CD1c-positive myeloid dendritic cell (primary cell): ENCODE results near the gene IL10RA.
"Not testable (repeated sequence)": the region's sequence is repeated elsewhere in the genome, so short reads cannot be mapped to it uniquely, and the experiment has no call there.

ENCODE experiments used
- DNase-seq: peaks from one replicate; pipeline ENCODE4 v3.0.0-alpha.2; 2016; ENCODE audit errors: extremely low spot score

Gene IL10RA

DNA sequence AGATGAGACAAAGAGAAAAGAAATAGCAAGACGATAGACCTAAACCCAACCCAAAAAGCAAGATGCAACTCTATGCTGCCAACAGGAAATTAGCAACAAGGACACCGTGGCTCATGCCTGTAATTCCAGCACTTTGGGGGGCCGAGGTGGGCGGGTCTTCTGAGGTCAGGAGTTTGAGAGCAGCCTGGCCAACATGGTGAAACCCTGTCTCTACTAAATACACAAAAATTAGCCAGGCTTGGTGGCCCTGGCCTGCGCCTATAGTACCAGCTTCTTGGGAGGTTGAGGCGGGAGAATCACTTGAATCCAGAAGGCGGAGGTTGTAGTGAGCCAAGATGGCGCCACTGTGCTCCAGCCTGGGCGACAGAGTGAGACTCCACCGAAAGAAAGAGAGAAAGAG, 24.3 kb upstream of the IL10RA start:
- DNase-seq, result no peak

GRCh38 chr11:117962826-117963225, 23.4 kb upstream of the IL10RA start:
- DNase-seq, result no peak

- DNase-seq, result no peak
Measured at GRCh38 chr11:117966908-117967307, 19.3 kb upstream of the IL10RA start.

DNA sequence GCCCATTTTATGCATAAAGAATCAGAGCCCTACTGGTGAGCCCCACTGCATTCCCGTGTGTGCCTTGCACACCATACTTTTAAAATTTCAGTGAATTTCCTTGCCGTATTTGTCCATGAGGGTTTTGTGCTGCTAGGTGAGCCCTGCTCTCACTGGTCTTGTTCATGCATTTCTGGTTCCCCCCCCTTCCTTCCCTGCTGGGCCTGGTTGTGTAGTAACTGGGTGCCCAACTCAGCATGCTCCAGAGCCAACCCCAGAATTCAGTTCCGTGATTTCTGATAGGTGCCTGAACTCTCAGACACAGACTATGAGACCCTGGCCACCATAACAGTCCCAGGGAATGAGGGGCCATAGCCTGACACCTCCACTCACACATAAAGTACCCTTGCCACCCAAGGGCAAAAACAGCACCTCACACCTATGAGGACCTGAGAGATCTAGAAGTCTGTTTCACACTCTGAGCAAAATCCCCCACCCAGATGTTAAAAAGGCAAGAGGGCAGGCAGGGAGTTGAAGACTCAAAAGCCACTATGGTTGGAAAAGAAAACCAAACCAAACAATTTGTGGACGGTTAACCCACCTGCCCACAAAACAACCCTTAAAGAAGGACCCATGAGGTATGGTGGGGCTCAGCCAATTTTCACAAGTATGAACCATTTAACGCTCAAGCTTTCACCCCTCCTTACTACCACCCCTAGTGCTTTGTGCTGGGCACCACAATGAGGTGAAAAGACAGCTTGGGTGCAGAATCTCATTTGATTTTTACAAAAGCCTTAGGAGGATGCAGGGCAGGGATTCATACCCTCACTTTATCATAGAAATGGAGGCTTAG, 16.8 kb upstream of the IL10RA start:
- no peak for DNase-seq

DNA sequence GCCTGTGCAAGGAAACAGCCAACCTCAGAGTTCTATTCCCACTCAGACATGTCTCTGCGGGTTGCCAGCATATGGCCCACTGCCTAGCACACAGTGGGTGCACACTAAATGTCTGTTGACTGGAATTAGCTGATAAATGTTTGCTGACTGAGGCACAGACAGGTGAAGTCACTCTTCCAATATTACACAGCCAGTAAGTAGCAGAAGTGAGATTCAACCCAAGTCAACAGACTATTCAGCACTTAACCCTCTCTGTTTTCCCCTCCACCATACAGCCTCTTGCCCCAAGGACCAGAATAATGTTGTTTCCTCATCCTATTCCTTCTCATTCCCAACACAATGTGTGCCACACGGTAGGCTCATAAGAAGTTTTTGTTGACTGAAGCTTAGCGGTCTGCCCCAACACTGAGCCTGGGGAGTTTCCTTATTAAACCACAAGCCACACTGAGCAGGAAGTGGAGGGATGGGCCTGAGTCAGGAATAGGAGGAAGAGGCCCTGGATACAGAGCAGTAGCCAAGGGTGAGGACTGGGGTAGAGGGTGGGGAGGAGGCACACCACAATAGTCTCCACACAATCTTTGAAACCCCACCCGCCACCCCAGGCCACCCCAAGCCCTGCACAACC, 15.7 kb upstream of the IL10RA start:
- peak; percentile 80 for DNase-seq

DNA sequence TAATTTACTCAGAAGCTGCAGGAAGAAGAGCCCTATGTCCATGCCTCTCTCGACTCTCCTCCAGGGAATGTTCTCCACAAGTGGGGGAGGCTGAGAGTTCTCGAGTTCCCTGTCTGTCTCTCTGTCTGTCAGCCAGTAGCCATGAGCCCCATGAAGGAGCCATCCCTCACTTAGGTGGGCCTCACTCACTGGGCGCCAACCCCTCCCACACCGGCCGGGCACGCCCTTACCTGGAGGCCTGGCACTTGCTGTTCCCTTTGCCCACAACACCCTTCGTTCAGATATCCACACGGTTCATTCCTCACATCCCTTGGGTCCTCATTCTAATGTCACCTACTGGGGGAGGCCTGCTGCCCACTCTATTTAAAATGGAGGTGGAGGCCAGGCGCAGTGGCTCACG, 14.2 kb upstream of the IL10RA start:
- no peak for DNase-seq

GRCh38 chr11:117972629-117973502, 13.3 kb upstream of the IL10RA start:
- no peak for DNase-seq

DNA sequence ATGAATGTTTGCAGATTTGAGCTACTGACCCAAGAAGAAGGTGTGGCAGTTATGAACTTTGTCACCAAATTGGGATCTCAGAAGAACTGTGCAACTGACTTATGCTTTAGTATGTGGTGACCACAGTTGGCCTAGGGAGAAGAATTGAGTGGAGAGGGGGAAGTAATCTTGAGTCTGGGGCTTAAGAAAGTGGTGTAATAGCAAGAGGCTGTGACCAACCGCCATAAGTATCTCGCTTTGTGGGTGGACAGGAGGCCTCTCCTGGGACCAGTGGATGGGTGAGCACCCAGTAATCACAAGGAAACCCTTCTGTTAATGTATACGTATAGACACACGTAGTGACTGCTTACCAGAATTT, 12.7 kb upstream of the IL10RA start:
- peak; percentile 69 for DNase-seq

DNA sequence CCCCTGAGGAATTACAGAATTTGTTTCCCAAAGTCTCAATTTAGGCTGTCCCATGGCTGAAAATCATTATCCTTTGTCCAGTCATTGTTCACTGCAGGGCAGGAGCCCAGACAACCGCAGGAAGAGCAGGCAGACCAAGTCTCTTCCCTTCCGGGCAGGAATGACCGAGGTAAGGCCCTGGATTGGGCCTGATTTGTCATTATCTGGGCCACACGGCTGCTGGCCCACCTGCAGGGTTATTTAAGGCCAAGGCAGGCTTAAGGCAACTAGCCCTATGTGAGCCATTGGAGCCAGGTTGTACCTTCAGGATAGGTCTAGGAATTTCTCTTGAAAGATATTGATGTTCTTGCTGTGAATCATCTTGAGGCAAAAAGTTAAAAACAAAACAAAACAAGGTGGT, 9.7 kb upstream of the IL10RA start:
- no peak for DNase-seq

DNA sequence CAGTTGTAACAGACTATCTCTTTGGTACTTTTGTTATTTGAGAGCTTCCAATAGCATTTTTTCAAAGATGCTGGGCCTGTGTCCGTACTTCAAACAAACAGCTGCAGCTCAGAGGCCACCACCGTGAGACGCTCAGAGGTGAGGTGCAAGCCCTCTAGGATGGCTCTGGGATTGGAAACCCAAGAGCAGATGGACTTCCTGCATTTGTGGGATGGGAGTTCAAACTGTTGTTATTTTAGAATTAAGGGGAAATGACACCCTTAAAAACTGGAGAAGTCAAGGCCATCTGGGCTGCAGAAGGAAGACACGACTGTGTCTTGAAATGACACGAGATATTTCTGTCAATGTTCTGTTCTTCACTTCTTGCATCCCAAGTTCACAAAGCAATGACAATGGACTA, 9.2 kb upstream of the IL10RA start:
- DNase-seq, result peak; percentile 53

GRCh38 chr11:117977612-117978264, 8.5 kb upstream of the IL10RA start:
- DNase-seq, result not testable (repeated sequence)

GRCh38 chr11:117978291-117978910, 7.8 kb upstream of the IL10RA start:
- not testable (repeated sequence) for DNase-seq

DNA sequence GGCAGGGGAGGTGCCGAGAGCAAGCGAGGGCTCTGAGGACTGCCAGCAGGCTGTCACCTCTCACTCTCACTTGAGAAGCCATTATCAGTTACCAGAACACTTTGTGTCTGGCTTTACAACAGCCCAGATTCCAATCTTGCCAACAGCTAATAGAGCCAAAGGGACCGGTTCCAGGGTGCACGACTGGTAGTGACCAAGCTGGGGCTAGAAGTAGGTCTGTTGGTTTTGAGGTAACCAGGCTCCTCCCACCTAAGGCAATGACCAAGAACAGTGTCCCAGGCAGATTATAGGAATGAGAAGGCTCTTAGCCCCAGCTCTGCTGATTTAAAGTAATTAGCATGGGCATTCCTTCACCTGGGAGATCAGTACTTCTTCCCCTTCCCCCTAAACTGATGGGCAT, 7.2 kb upstream of the IL10RA start:
- peak; percentile 2 for DNase-seq

DNA sequence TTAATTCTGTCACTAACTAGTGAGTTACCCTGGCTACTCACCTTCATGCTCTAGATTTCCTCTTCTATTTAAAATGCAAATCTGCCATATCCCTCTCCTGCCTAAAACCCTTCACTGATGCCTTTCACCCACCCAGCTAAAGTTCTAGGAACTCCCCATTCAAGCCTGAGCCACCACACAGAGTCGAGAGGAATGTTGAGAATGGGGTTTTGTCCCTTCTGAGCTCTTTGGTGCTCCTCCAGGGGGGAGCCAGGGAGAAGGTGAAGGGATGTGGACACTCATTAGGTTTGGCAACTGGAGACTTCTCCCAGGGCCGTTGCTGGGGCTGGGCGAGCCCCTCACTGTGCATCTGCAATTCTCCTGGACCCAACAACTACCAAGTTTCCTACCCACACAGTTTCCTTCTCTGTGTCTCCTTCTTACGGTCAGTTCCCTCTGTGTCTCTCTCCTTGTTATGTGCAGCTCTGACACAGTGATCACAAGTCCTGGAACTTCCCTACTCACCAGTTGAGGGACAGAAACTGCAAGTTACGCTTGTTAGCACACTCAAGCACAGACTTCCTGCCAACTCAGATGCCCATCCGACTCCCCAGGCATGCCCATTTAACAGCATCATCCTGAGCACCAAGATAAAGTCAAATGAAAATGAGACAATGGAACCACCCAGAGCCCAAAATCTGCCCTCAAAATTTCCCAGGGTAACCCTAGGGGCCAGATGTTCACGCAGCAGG, 6.5 kb upstream of the IL10RA start:
- DNase-seq, result peak; percentile 87

DNA sequence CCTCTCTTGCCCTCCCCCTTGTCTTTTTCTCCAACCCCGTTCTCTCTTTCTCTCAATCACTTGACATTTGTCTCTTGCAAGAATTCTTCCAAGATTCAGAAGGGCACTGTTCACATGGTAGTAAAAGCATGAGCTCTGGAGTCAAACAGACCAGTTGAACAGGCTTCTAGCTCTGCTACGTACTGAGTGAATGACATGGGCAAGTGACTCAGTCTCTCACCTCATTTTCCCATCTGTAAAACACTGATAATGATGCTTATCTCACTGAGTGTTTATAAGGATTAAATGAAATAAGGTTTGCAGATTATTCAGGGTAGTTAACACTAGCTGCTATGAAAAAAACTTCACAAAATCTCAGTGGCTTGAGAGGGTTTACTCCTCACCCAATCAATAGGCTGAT, 5.9 kb upstream of the IL10RA start:
- no peak for DNase-seq

DNA sequence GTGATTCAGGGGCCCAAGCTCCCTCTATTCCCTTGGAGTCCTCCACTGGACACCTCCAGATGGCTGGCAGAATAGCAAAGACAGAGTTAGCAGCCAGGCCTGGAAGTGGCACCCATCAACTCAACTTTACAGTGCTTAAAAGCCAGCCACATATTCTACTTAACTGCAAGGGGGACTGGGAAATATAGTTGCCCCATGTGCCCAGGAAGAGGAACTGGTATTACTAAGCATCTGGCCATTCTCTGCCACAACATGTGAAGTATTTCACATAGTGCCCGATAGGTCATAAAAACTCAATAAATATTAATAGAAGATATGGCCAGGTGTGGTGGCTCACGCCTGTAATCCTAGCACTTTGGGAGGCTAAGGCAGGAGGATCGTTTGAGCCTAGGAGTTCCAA, 5.5 kb upstream of the IL10RA start:
- DNase-seq, result peak; percentile 65

GRCh38 chr11:117983163-117983475, 3.1 kb upstream of the IL10RA start:
- no peak for DNase-seq

DNA sequence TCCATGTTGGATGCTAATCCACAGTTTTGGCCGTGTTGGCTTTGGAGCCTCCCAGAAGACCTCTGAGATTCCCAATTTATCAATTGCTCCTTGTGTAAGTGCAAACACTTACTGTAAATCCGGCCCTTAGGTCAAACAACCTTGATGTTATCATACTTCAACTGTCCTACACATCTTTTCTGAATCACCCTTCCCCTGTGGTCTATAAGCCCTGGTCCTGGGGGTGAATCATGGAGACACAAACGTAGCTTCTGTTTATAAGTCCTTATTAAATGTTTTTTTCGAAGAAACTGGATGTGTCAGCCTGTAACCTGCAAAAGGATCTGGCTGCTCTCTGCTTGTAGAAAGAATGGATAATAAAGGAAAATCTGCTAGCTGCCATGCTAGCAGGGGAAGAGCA, 1.7 kb upstream of the IL10RA start:
- DNase-seq, result no peak

DNA sequence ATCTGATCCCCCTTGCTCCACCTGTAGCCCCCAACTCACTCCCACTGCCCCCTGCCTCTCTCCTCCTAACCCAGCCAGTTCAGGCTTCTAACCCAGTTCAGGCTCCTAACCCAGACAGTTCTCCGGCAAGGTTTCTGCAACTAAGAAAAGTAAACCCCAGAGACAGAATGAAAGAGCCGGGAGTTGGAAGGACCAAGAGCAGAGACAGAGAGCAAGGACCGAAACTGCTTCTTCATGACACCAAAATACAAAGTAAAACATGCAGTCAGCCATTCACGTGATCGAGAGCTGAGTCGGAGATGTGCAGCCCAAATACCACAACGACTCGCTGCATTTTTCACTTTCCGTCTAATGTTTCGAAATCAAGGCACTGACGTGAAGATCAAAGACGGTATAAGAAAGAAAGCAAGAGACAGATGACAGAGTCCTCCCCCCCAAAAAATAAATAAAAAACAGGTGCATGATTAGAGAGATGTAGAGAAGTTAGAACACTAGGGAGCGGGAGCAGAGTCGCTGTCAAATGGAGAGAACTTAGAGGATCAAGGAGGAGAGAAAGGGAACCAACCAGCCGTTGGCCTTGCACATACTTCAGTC, 884 bp downstream of the IL10RA start:
- DNase-seq, result peak; percentile 76

GRCh38 chr11:117989351-117990102, 3.3 kb downstream of the IL10RA start:
- DNase-seq, result peak; percentile 89
